HepG2 (cell line): ENCODE measurements around the gene PMS2. TPM values are rescaled to one million over a fixed set of nuclear protein-coding genes. Genes with fewer than 3 reads are reported as not detected.

Experiments
- FOXP1 ChIP-seq, 2 experiments: fragments of 450-650 bp in 1 of 2; IDR thresholded peaks; 2 replicates each; pipeline ENCODE4 v1.6.1; 2017 to 2018; ENCODE audit warnings: antibody characterized with exemption in 1 of 2
- HMGA1 ChIP-seq: sonication (generic); formaldehyde crosslinking; conservative IDR thresholded peaks from 2 replicates; pipeline ENCODE4 v1.4.0; 2020; ENCODE audit warnings: missing genetic modification reagents
- MAFG ChIP-seq: sonication (generic); formaldehyde crosslinking; IDR thresholded peaks from 2 replicates; pipeline ENCODE4 v1.5.1; 2020; ENCODE audit warnings: mild to moderate bottlenecking, missing genetic modification reagents
- PBX2 ChIP-seq: IDR thresholded peaks from 2 replicates; pipeline ENCODE4 v1.6.1; 2016; ENCODE audit warnings: control low read depth
- RFX1 ChIP-seq: fragments of 450-650 bp; IDR thresholded peaks from 2 replicates; pipeline ENCODE4 v1.6.1; 2017
- SCMH1 ChIP-seq: sonication (generic); formaldehyde crosslinking; IDR thresholded peaks from 2 replicates; pipeline ENCODE4 v1.9.0; 2021; ENCODE audit warnings: missing genetic modification reagents, mild to moderate bottlenecking, borderline replicate concordance
- SMAD9 ChIP-seq: sonication (generic); formaldehyde crosslinking; IDR thresholded peaks from 2 replicates; pipeline ENCODE4 v1.5.1; 2020; ENCODE audit warnings: mild to moderate bottlenecking, missing genetic modification reagents
- SNAPC4 ChIP-seq: sonication (generic); formaldehyde crosslinking; IDR thresholded peaks from 2 replicates; pipeline ENCODE4 v1.4.0; 2020; ENCODE audit warnings: mild to moderate bottlenecking, missing genetic modification reagents
- SYNCRIP ChIP-seq: fragments of 200-400 bp; formaldehyde crosslinking; IDR thresholded peaks from 2 replicates; pipeline ENCODE4 v1.6.1; 2018; ENCODE audit warnings: mild to moderate bottlenecking, low read depth, low read length; ENCODE audit not compliant: insufficient read depth
- ZNF354B ChIP-seq: sonication (generic); formaldehyde crosslinking; IDR thresholded peaks from 2 replicates; pipeline ENCODE4 v1.8.0; 2022; ENCODE audit warnings: mild to moderate bottlenecking, missing genetic modification reagents
- ZNF446 ChIP-seq: sonication (generic); formaldehyde crosslinking; IDR thresholded peaks from 2 replicates; pipeline ENCODE4 v1.5.0; 2020; ENCODE audit warnings: mild to moderate bottlenecking, missing genetic modification reagents
- ZNF562 ChIP-seq: sonication (generic); formaldehyde crosslinking; IDR thresholded peaks from 2 replicates; pipeline ENCODE4 v1.8.0; 2022; ENCODE audit warnings: missing genetic modification reagents, borderline replicate concordance
- ZNF574 ChIP-seq: sonication (generic); formaldehyde crosslinking; IDR thresholded peaks from 2 replicates; pipeline ENCODE4 v1.4.0; 2020; ENCODE audit warnings: missing genetic modification reagents
- polyA plus RNA-seq, 8 experiments: library from polyadenylated mRNA; depleted of rRNA in 3 of 8; stranded (reverse) in 7 of 8; unstranded in 1 of 8; fragments of >200 nt; fragmentation: Illumina TruSeq in 4 of 8; extraction: Trizol in 4 of 8; gene quantifications; 2 replicates each; pipeline versions ENCODE4 v1.2.1 to v1.2.3, GENCODE V29; 2011 to 2016; ENCODE audit warnings: low read depth in 4 of 8, missing spikeins in 1 of 8, mixed read lengths in 1 of 8; ENCODE audit not compliant: insufficient read depth in 1 of 8
- total RNA-seq, 5 experiments: library from RNA; depleted of rRNA; stranded (reverse); fragments of >200 nt; fragmentation: Illumina TruSeq; extraction: Trizol; gene quantifications; 2 replicates each; pipeline ENCODE4 v1.2.3, GENCODE V29; 2016; ENCODE audit warnings: low read depth in 1 of 5
- TF ChIP-seq, protein P1 (sequence below): sonication (generic); formaldehyde crosslinking; IDR thresholded peaks from 2 replicates; pipeline ENCODE4 v1.8.0; 2022; ENCODE audit warnings: mild to moderate bottlenecking, missing genetic modification reagents, moderate library complexity
- TF ChIP-seq, protein P2 (sequence below): sonication (generic); formaldehyde crosslinking; IDR thresholded peaks from 2 replicates; pipeline ENCODE4 v1.4.0; 2020; ENCODE audit warnings: mild to moderate bottlenecking, missing genetic modification reagents

The PMS2 gene
- total and polyA plus RNA-seq, 2 of the 13 experiments (the other 11 are each of a cell fraction or from before 2014, with no cell fraction given) = 6.3 to 11.4 TPM

GRCh38 chr7:6008668-6009611, at the start of gene PMS2, which contains the start of gene AIMP2 (continued):
- peak; percentile 84 for TF ChIP-seq MAFG (CRISPR knock-in tag)
- TF ChIP-seq FOXP1 (IDR thresholded peaks at IDR 0.05) = no peak
- TF ChIP-seq FOXP1 (CRISPR knock-in tag; IDR thresholded peaks at IDR 0.05) = peak; percentile 23; the same call in 1 of the 2 replicates
- TF ChIP-seq SMAD9 (CRISPR knock-in tag) = peak; percentile 97
- peak; percentile 99 for TF ChIP-seq ZNF446 (CRISPR knock-in tag)
- TF ChIP-seq, protein P1, sequence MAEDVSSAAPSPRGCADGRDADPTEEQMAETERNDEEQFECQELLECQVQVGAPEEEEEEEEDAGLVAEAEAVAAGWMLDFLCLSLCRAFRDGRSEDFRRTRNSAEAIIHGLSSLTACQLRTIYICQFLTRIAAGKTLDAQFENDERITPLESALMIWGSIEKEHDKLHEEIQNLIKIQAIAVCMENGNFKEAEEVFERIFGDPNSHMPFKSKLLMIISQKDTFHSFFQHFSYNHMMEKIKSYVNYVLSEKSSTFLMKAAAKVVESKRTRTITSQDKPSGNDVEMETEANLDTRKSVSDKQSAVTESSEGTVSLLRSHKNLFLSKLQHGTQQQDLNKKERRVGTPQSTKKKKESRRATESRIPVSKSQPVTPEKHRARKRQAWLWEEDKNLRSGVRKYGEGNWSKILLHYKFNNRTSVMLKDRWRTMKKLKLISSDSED (CRISPR knock-in tag) = peak; percentile 98
- TF ChIP-seq SYNCRIP = no peak
- no peak for TF ChIP-seq RFX1
- TF ChIP-seq, protein P2, sequence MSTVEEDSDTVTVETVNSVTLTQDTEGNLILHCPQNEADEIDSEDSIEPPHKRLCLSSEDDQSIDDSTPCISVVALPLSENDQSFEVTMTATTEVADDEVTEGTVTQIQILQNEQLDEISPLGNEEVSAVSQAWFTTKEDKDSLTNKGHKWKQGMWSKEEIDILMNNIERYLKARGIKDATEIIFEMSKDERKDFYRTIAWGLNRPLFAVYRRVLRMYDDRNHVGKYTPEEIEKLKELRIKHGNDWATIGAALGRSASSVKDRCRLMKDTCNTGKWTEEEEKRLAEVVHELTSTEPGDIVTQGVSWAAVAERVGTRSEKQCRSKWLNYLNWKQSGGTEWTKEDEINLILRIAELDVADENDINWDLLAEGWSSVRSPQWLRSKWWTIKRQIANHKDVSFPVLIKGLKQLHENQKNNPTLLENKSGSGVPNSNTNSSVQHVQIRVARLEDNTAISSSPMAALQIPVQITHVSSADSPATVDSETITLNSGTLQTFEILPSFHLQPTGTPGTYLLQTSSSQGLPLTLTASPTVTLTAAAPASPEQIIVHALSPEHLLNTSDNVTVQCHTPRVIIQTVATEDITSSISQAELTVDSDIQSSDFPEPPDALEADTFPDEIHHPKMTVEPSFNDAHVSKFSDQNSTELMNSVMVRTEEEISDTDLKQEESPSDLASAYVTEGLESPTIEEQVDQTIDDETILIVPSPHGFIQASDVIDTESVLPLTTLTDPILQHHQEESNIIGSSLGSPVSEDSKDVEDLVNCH (CRISPR knock-in tag) = peak; percentile 96; the same call in 1 of the 2 replicates
- TF ChIP-seq SNAPC4 (CRISPR knock-in tag) = peak; percentile 86
- no peak for TF ChIP-seq SCMH1 (CRISPR knock-in tag)
- no peak for TF ChIP-seq HMGA1
- TF ChIP-seq ZNF562 (CRISPR knock-in tag) = peak; percentile 96; the same call in 1 of the 2 replicates
- TF ChIP-seq ZNF354B (CRISPR knock-in tag) = peak; percentile 96; the same call in 1 of the 2 replicates
- TF ChIP-seq ZNF574 (CRISPR knock-in tag) = peak; percentile 93
- TF ChIP-seq PBX2 (CRISPR knock-in tag) = peak; percentile 31; the same call in 1 of the 2 replicates
